ENCODE measurements around the gene TASP1.
"Not testable (repeated sequence)": the region's sequence is repeated elsewhere in the genome, so short reads cannot be mapped to it uniquely, and the experiment has no call there.

GRCh38 chr20:13485019-13485418, 153.7 kb downstream of the TASP1 start:
- not testable (repeated sequence) for TF ChIP-seq EP300, CTCF, POLR2AphosphoS5, POLR2A (IDR thresholded peaks at IDR 0.05)
